K562 (cell line): Measurements from ENCODE around the gene PLEKHG5. TPM values are rescaled to one million over a fixed set of nuclear protein-coding genes. Genes with fewer than 3 reads are reported as not detected.

Experiments
- BHLHE40 ChIP-seq: IDR thresholded peaks from 2 replicates; pipeline ENCODE4 v1.6.1; 2011; ENCODE audit warnings: low read length, improper control_type of control experiment
- CAMTA2 ChIP-seq: fragments of 250-450 bp; sonication (Bioruptor Pico); conservative IDR thresholded peaks from 2 replicates; pipeline ENCODE4 v1.5.1; 2022
- DIDO1 ChIP-seq: fragments of 450-650 bp; IDR thresholded peaks from 2 replicates; pipeline ENCODE4 v1.6.1; 2016; ENCODE audit warnings: low read depth, missing biosample characterization, missing genetic modification characterization
- E2F6 ChIP-seq, 2 experiments: IDR thresholded peaks; 2 replicates each; pipeline ENCODE4 v1.6.1; 2011; ENCODE audit warnings: borderline replicate concordance in 1 of 2, control low read depth in 1 of 2, low read depth in 1 of 2, low read length in 1 of 2, mild to moderate bottlenecking in 1 of 2, mixed read lengths in 1 of 2, moderate library complexity in 1 of 2; ENCODE audit not compliant: insufficient read depth in 1 of 2, insufficient read length in 1 of 2, poor library complexity in 1 of 2, severe bottlenecking in 1 of 2; ENCODE audit errors: extremely low read depth in 1 of 2
- HDAC1 ChIP-seq, 2 experiments: fragments of 450-650 bp; IDR thresholded peaks; 2 replicates each; pipeline ENCODE4 v1.6.1; 2016 to 2017; ENCODE audit warnings: inconsistent platforms in 1 of 2, mild to moderate bottlenecking in 1 of 2, moderate library complexity in 1 of 2
- HNRNPL ChIP-seq: fragments of 200-400 bp; formaldehyde crosslinking; IDR thresholded peaks from 2 replicates; pipeline ENCODE4 v1.6.1; 2017; ENCODE audit warnings: low read depth, mild to moderate bottlenecking, low read length
- JUNB ChIP-seq: fragments of 450-650 bp; formaldehyde crosslinking; conservative IDR thresholded peaks from 2 replicates; pipeline ENCODE4 v1.4.0; 2020; ENCODE audit warnings: mild to moderate bottlenecking
- KDM5B ChIP-seq: fragments of 200-600 bp; sonication (generic); IDR thresholded peaks from 2 replicates; pipeline ENCODE4 v1.6.1; 2012; ENCODE audit warnings: low read depth, mild to moderate bottlenecking, moderate library complexity, low read length, control low read depth, inconsistent platforms; ENCODE audit not compliant: insufficient replicate concordance
- L3MBTL2 ChIP-seq: fragments of 450-650 bp; IDR thresholded peaks from 2 replicates; pipeline ENCODE4 v1.6.1; 2016; ENCODE audit warnings: mild to moderate bottlenecking, moderate library complexity
- LCOR ChIP-seq: sonication (generic); formaldehyde crosslinking; IDR thresholded peaks from 2 replicates; pipeline ENCODE4 v1.8.0; 2022; ENCODE audit warnings: mild to moderate bottlenecking, missing genetic modification reagents
- MAZ ChIP-seq, 2 experiments: fragments of 450-650 bp in 1 of 2; sonication (generic) in 1 of 2; formaldehyde crosslinking; IDR thresholded peaks in 1 of 2; conservative IDR thresholded peaks in 1 of 2; 2 replicates each; pipeline versions ENCODE4 v1.4.0 to v1.5.0; 2020; ENCODE audit warnings: mild to moderate bottlenecking in 1 of 2, missing genetic modification reagents in 1 of 2
- MIER1 ChIP-seq: fragments of 450-650 bp; IDR thresholded peaks from 2 replicates; pipeline ENCODE4 v1.6.1; 2016; ENCODE audit warnings: antibody characterized with exemption, mild to moderate bottlenecking, low read depth
- MTA3 ChIP-seq: fragments of 450-650 bp; formaldehyde crosslinking; IDR thresholded peaks from 2 replicates; pipeline ENCODE4 v1.6.1; 2017; ENCODE audit warnings: mild to moderate bottlenecking, borderline replicate concordance
- NFIX ChIP-seq: fragments of 250-450 bp; sonication (Bioruptor Pico); IDR thresholded peaks from 2 replicates; pipeline ENCODE4 v1.4.0; 2020; ENCODE audit warnings: low read depth, mild to moderate bottlenecking, moderate library complexity
- NFYB ChIP-seq: IDR thresholded peaks from 2 replicates; pipeline ENCODE4 v1.6.1; 2011; ENCODE audit warnings: mild to moderate bottlenecking, moderate library complexity; ENCODE audit not compliant: insufficient read length; ENCODE audit errors: extremely low read depth
- PURB ChIP-seq: sonication (generic); formaldehyde crosslinking; IDR thresholded peaks from 2 replicates; pipeline ENCODE4 v1.9.0; 2021; ENCODE audit warnings: low read depth, mild to moderate bottlenecking, missing genetic modification reagents
- RBM14 ChIP-seq: fragments of 200-400 bp; formaldehyde crosslinking; IDR thresholded peaks from 2 replicates; pipeline ENCODE4 v1.6.1; 2018; ENCODE audit warnings: low read depth, mild to moderate bottlenecking, low read length, moderate library complexity, borderline replicate concordance; ENCODE audit not compliant: insufficient read depth
- SP1 ChIP-seq: sonication (generic); formaldehyde crosslinking; IDR thresholded peaks from 2 replicates; pipeline ENCODE4 v1.8.1; 2022; ENCODE audit warnings: mild to moderate bottlenecking, missing genetic modification reagents
- SRSF9 ChIP-seq: fragments of 200-400 bp; formaldehyde crosslinking; IDR thresholded peaks from 2 replicates; pipeline ENCODE4 v1.6.1; 2017; ENCODE audit warnings: low read depth, low read length, borderline replicate concordance
- TFAP4 ChIP-seq: sonication (generic); formaldehyde crosslinking; IDR thresholded peaks from 2 replicates; pipeline ENCODE4 v1.8.0; 2022; ENCODE audit warnings: missing genetic modification reagents, mild to moderate bottlenecking, moderate library complexity, borderline replicate concordance
- ZNF184 ChIP-seq: sonication (generic); formaldehyde crosslinking; IDR thresholded peaks from 2 replicates; pipeline ENCODE4 v1.5.0; 2020; ENCODE audit warnings: missing genetic modification reagents
- ZNF584 ChIP-seq: fragments of 200-800 bp; sonication (Bioruptor generic); IDR thresholded peaks from 2 replicates; pipeline ENCODE4 v1.6.1; 2016; ENCODE audit warnings: low read depth, mild to moderate bottlenecking, missing genetic modification characterization, missing compliant biosample characterization
- ZNF740 ChIP-seq, 3 experiments: fragments of 200-800 bp in 1 of 3; sonication (Bioruptor generic) in 1 of 3; sonication (generic) in 1 of 3; formaldehyde crosslinking in 1 of 3; IDR thresholded peaks; 2 replicates each; pipeline versions ENCODE4 v1.6.1 to v1.8.0; 2016 to 2022; ENCODE audit warnings: mild to moderate bottlenecking in 2 of 3, missing compliant biosample characterization in 2 of 3, missing genetic modification characterization in 2 of 3, missing genetic modification reagents in 1 of 3
- polyA plus RNA-seq, 8 experiments: library from polyadenylated mRNA; depleted of rRNA in 4 of 8; stranded (reverse) in 5 of 8; unstranded in 3 of 8; fragments of >200 nt; fragmentation: Nextera tagmentation in 2 of 8; fragmentation: Illumina TruSeq in 1 of 8; extraction: Ambion mirVana in 2 of 8; extraction: Trizol in 1 of 8; gene quantifications; 2 replicates each; pipeline versions ENCODE4 v1.2.1 to v1.2.3, GENCODE V29; 2011 to 2014; ENCODE audit warnings: inconsistent platforms in 1 of 8, missing spikeins in 1 of 8
- total RNA-seq, 7 experiments: library from RNA; depleted of rRNA in 6 of 7; stranded (reverse); fragments of >200 nt in 6 of 7; fragmentation: Illumina TruSeq in 2 of 7; extraction: Trizol in 2 of 7; gene quantifications; 2 replicates each; pipeline versions ENCODE4 v1.2.1 to v1.2.3, GENCODE V29; 2011 to 2021; ENCODE audit warnings: low replicate concordance in 1 of 7

Gene PLEKHG5
- total and polyA plus RNA-seq, 9 of the 15 experiments (the other 6 are each of a cell fraction or from before 2014, with no cell fraction given): 0.04 to 0.29 (median 0.09) TPM; not detected in 3

- TF ChIP-seq ZNF584 (no peak), E2F6 (IDR thresholded peaks at IDR 0.05; ENCODE audit: borderline replicate concordance in 1 of 2, extremely low read depth in 1 of 2, insufficient read depth in 1 of 2, insufficient read length in 1 of 2, low read depth in 1 of 2, low read length in 1 of 2, poor library complexity in 1 of 2, severe bottlenecking in 1 of 2) (peak; percentile 35 to 84), HNRNPL (0 out of 2 replicates have a peak, but pooled peaks have one; percentile 22), SP1 (CRISPR knock-in tag) (peak; percentile 43; the same call in 1 of the 2 replicates), NFIX (CRISPR knock-in tag) (no peak), CAMTA2 (CRISPR knock-in tag) (no peak), JUNB (CRISPR knock-in tag) (no peak), KDM5B (no peak), MIER1 (no peak), TFAP4 (CRISPR knock-in tag) (peak; percentile 79), NFYB (no peak), L3MBTL2 (0 out of 2 replicates have a peak, but pooled peaks have one; percentile 28), MAZ (CRISPR knock-in tag; conservative IDR thresholded peaks at IDR 0.05 in 1 of 2, IDR thresholded peaks at IDR 0.05 in 1 of 2) (peak; percentile 33 to 57; a peak in 2 of 4 replicates), ZNF740 (CRISPR knock-in tag; IDR thresholded peaks at IDR 0.05) (no peak), ZNF740 (tag; IDR thresholded peaks at IDR 0.05) (no peak), MTA3 (no peak), HDAC1 (IDR thresholded peaks at IDR 0.05) (peak in 1 of 2 experiments; percentile 55; a peak in 1 of 4 replicates), PURB (CRISPR knock-in tag) (no peak), ZNF184 (CRISPR knock-in tag) (no peak), SRSF9 (no peak), BHLHE40 (peak; percentile 51), DIDO1 (no peak), RBM14 (no peak), LCOR (CRISPR knock-in tag) (0 out of 2 replicates have a peak, but pooled peaks have one; percentile 39)
These were observed 51.0 kb downstream of the PLEKHG5 start (continued) for GRCh38 chr1:6440198-6441126.
